PFSK-1 (cell line): Measurements from ENCODE around the gene TTC28.

Source experiments
- FOXP2 ChIP-seq: optimal IDR thresholded peaks from 2 replicates; pipeline ENCODE3; 2011; ENCODE audit warnings: borderline replicate concordance, control low read depth, inconsistent platforms; ENCODE audit not compliant: insufficient read depth; ENCODE audit errors: extremely low read length, extremely low read depth
- POLR2AphosphoS5 ChIP-seq: IDR thresholded peaks from 2 replicates; pipeline ENCODE4 v1.6.1; 2012; ENCODE audit warnings: low read depth, mild to moderate bottlenecking, control low read depth, low read length, moderate library complexity
- SIN3A ChIP-seq: IDR thresholded peaks from 2 replicates; pipeline ENCODE4 v1.6.1; 2012; ENCODE audit warnings: mild to moderate bottlenecking, low read length, moderate library complexity, borderline replicate concordance; ENCODE audit not compliant: insufficient read depth
- TAF1 ChIP-seq: IDR thresholded peaks from 2 replicates; pipeline ENCODE4 v1.6.1; 2012; ENCODE audit warnings: low read length, control low read depth, borderline replicate concordance; ENCODE audit not compliant: insufficient read depth
- TF ChIP-seq, protein P1 (sequence below), 2 experiments: IDR thresholded peaks; 2 replicates each; pipeline versions ENCODE4 v1.6.1 to v1.8.0; 2011 to 2012; ENCODE audit warnings: low read depth in 2 of 2, low read length in 2 of 2, control low read depth in 1 of 2, inconsistent platforms in 1 of 2, mild to moderate bottlenecking in 1 of 2, moderate library complexity in 1 of 2; ENCODE audit not compliant: insufficient read depth in 1 of 2

TTC28 gene

DNA sequence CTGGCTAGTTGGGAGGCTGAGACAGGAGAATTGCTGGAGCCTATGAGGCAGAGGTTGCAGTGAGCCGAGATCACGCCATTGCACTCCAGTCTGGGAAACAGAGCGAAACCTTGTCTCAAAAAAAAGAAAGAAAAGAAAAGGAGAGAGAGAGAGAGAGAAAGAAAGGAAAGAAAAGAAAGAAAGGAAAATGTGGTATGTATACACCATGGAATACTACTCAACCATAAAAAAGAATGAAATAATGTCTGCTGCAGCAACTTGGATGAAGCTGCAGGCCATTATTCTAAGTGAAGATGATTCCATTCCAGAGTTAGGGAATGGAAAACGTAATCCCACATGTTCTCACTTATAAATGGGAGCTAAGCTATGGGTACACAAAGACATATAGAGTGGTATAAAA, 30.8 kb downstream of the TTC28 start:
- TF ChIP-seq FOXP2, result no peak
- no peak for TF ChIP-seq TAF1
- TF ChIP-seq, protein P1, sequence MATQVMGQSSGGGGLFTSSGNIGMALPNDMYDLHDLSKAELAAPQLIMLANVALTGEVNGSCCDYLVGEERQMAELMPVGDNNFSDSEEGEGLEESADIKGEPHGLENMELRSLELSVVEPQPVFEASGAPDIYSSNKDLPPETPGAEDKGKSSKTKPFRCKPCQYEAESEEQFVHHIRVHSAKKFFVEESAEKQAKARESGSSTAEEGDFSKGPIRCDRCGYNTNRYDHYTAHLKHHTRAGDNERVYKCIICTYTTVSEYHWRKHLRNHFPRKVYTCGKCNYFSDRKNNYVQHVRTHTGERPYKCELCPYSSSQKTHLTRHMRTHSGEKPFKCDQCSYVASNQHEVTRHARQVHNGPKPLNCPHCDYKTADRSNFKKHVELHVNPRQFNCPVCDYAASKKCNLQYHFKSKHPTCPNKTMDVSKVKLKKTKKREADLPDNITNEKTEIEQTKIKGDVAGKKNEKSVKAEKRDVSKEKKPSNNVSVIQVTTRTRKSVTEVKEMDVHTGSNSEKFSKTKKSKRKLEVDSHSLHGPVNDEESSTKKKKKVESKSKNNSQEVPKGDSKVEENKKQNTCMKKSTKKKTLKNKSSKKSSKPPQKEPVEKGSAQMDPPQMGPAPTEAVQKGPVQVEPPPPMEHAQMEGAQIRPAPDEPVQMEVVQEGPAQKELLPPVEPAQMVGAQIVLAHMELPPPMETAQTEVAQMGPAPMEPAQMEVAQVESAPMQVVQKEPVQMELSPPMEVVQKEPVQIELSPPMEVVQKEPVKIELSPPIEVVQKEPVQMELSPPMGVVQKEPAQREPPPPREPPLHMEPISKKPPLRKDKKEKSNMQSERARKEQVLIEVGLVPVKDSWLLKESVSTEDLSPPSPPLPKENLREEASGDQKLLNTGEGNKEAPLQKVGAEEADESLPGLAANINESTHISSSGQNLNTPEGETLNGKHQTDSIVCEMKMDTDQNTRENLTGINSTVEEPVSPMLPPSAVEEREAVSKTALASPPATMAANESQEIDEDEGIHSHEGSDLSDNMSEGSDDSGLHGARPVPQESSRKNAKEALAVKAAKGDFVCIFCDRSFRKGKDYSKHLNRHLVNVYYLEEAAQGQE (IDR thresholded peaks at IDR 0.05; ENCODE audit: insufficient read depth in 1 of 2, low read depth in 2 of 2, low read length in 2 of 2), result no peak
- TF ChIP-seq SIN3A, result no peak
- TF ChIP-seq POLR2AphosphoS5, result no peak

DNA sequence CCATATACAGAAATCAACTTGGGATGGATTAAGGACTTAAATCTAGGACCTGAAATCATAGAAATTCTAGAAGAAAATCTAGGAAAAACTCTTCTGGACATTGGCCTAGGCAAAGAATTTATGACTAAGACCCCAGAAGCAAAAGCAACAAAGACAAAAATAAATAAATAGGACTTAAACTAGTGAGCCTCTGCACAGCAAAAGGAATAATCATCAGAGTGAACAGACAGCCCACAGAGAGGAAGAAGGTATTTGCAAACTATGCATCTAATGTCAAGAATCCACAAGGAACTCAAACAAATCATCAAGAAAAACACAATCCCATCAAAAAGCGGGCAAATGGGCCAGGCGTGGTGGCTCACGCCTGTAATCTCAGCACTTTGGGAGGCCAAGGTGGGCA, 32.4 kb downstream of the TTC28 start:
- no peak for TF ChIP-seq FOXP2

DNA sequence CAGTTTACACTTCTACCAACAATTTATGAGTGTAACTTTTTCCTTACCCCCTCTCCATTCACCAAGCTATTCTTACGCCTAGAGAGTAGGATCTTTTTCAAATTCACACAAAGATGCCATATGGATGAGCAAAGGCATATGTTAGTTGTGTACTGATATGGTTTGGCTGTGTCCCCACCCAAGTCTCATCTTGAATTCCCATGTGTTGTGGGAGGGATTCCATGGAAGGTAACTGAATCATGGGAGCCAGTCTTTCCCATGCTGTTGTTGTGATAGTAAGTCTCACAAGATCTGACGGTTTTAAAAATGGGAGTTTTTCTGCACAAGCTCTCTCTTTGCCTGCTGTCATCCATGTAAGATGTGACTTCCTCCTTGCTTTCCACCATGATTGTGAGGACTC, 40.3 kb downstream of the TTC28 start:
- TF ChIP-seq POLR2AphosphoS5, result no peak
- no peak for TF ChIP-seq FOXP2
- no peak for TF ChIP-seq TAF1
- TF ChIP-seq, protein P1 (IDR thresholded peaks at IDR 0.05; ENCODE audit: insufficient read depth in 1 of 2, low read depth in 2 of 2, low read length in 2 of 2), result no peak
- no peak for TF ChIP-seq SIN3A

DNA sequence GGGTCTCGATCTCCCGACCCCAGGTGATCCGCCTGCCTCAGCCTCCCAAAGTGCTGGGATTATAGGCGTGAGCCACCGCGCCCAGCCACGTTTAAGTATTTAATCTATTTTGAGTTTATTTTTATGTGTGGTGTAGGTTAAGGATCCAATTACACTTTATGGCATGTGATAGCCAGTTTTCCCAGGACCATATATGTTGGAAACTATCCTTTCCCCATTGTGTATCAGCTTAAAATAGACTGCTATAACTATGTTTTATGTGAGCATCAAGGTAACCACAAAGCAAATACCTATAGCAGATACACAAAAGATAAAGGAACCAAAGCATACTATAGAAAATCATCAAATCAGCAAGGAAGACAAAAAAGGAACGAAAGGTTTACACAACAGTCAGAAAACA, 42.4 kb downstream of the TTC28 start:
- TF ChIP-seq TAF1 (no peak), FOXP2 (no peak), POLR2AphosphoS5 (no peak), SIN3A (no peak)
- TF ChIP-seq, protein P1 (IDR thresholded peaks at IDR 0.05; ENCODE audit: insufficient read depth in 1 of 2, low read depth in 2 of 2, low read length in 2 of 2), result no peak

DNA sequence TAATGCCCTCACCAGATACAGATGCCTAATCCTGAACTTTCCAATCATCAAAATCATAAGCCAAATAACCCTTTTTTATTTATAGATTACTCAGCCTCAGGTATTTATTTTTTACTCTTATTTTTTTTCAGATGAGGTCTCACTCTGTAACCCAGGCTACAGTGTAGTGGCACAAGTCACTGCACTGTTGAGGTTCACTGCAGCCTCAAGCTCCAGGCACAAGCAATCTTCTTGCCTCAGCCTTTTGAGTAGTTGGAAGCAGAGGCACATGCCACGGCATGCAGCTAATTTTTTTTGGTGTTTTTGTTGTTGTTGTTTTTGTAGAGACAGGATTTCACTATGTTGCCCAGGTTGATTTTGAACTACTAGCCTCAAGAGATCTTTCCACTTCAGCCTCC, 49.5 kb downstream of the TTC28 start:
- TF ChIP-seq, protein P1 (IDR thresholded peaks at IDR 0.05; ENCODE audit: insufficient read depth in 1 of 2, low read depth in 2 of 2, low read length in 2 of 2), result no peak
- TF ChIP-seq TAF1 (no peak), FOXP2 (no peak), POLR2AphosphoS5 (no peak), SIN3A (no peak)
